Endothelial cell of umbilical vein (primary cell): ENCODE measurements around the gene CFAP46. TPM values are rescaled to one million over a fixed set of nuclear protein-coding genes. Genes with fewer than 3 reads are reported as not detected.

ENCODE experiments used
- BruUV-seq: library from RNA; stranded (reverse); fragments of 400-500 nt; replicated peaks from 2 replicates; lab custom pipeline; 2021; lab: Mats Ljungman, UMichigan
- CTCF ChIA-PET: fragments of 300-600, 350-600 bp; sonication (Branson Sonifier 250); formaldehyde crosslinking; loops from one replicate; lab custom pipeline; 2021; ENCODE audit warnings: antibody characterized with exemption, inconsistent platforms; lab: Charles Lee
- POLR2A ChIA-PET: fragments of 300-600, 350-600 bp; sonication (Branson Sonifier 250); formaldehyde crosslinking; loops from one replicate; lab custom pipeline; 2021; ENCODE audit warnings: antibody characterized with exemption, inconsistent platforms; lab: Charles Lee
- DNase-seq: peaks from one replicate; pipeline ENCODE4 v3.0.0-alpha.2; 2011; ENCODE audit warnings: low read depth, low spot score
- FAIRE-seq: peaks from 2 replicates; lab custom pipeline; 2011; peaks lifted over from hg19 to GRCh38; lab: Jason Lieb, UNC
- H2AFZ ChIP-seq: 2 replicates; pipeline ENCODE4 v1.6.0; 2012; ENCODE audit warnings: low read depth, low read length, control low read depth, inconsistent platforms
- H3K27ac ChIP-seq: 2 replicates; pipeline ENCODE4 v1.5.1; 2011; ENCODE audit warnings: low read depth, mild to moderate bottlenecking, control low read depth, low read length, moderate library complexity; ENCODE audit not compliant: insufficient read depth
- H3K27me3 ChIP-seq, 2 experiments: 2 replicates each; pipeline versions ENCODE4 v1.6.0 to v1.6.1; 2011; ENCODE audit warnings: low read length in 2 of 2, mixed read lengths in 1 of 2; ENCODE audit not compliant: control insufficient read depth in 2 of 2, insufficient read depth in 2 of 2
- H3K36me3 ChIP-seq, 2 experiments: 2 replicates in 1 of 2; 3 replicates in 1 of 2; pipeline ENCODE4 v1.5.1; 2011; ENCODE audit warnings: low read length in 2 of 2, mild to moderate bottlenecking in 1 of 2, moderate library complexity in 1 of 2; ENCODE audit not compliant: control insufficient read depth in 2 of 2, insufficient read depth in 2 of 2; ENCODE audit errors: extremely low read depth in 1 of 2
- H3K4me1 ChIP-seq: 3 replicates; pipeline ENCODE4 v1.5.1; 2011; ENCODE audit warnings: mild to moderate bottlenecking, low read length; ENCODE audit not compliant: control insufficient read depth, insufficient read depth; ENCODE audit errors: extremely low read depth
- H3K4me2 ChIP-seq: 2 replicates; pipeline ENCODE4 v1.6.1; 2011; ENCODE audit warnings: low read length, control low read depth, mixed read lengths; ENCODE audit not compliant: insufficient read depth
- H3K4me3 ChIP-seq, 3 experiments: fragments of 200-600 bp in 1 of 3; sonication (generic), shearing (Covaris generic) in 1 of 3; replicated peaks in 1 of 3; 2 replicates each; pipeline ENCODE4 v1.5.1; 2011 to 2016; ENCODE audit warnings: control low read depth in 3 of 3, low read length in 3 of 3, mild to moderate bottlenecking in 2 of 3, inconsistent platforms in 1 of 3, low read depth in 1 of 3, moderate library complexity in 1 of 3; ENCODE audit not compliant: insufficient read depth in 1 of 3
- H3K79me2 ChIP-seq: 2 replicates; pipeline ENCODE4 v1.6.0; 2012; ENCODE audit warnings: low read length, inconsistent platforms; ENCODE audit not compliant: control insufficient read depth, insufficient read depth
- H3K9ac ChIP-seq: replicated peaks from 2 replicates; pipeline ENCODE3; 2011; ENCODE audit warnings: low read length, control low read depth; ENCODE audit not compliant: insufficient read depth; ENCODE audit errors: extremely low read depth
- H3K9me1 ChIP-seq: replicated peaks from 3 replicates; pipeline ENCODE4 v1.6.0; 2011; ENCODE audit warnings: mild to moderate bottlenecking, low read length; ENCODE audit not compliant: control insufficient read depth, insufficient read depth; ENCODE audit errors: extremely low read depth
- H3K9me3 ChIP-seq: replicated peaks from 2 replicates; pipeline ENCODE4 v1.5.1; 2012; ENCODE audit warnings: low read length, inconsistent platforms; ENCODE audit not compliant: control insufficient read depth, insufficient read depth
- H4K20me1 ChIP-seq: replicated peaks from 2 replicates; pipeline ENCODE3; 2011; ENCODE audit warnings: mild to moderate bottlenecking, low read length; ENCODE audit not compliant: control insufficient read depth, insufficient read depth; ENCODE audit errors: extremely low read depth
- CTCF ChIP-seq, 2 donors: IDR thresholded peaks; 1 replicate in 1 of 2; 2 replicates in 1 of 2; pipeline ENCODE4 v1.5.1; 2011; ENCODE audit warnings: low read length in 2 of 2, mild to moderate bottlenecking in 2 of 2, moderate library complexity in 2 of 2, control low read depth in 1 of 2, inconsistent platforms in 1 of 2, low read depth in 1 of 2; ENCODE audit not compliant: insufficient read depth in 1 of 2; ENCODE audit errors: extremely low read depth in 1 of 2
- EZH2 ChIP-seq: IDR thresholded peaks from 2 replicates; pipeline ENCODE4 v1.6.1; 2012; ENCODE audit warnings: borderline replicate concordance, low read depth, mild to moderate bottlenecking, moderate library complexity, low read length, inconsistent platforms; ENCODE audit not compliant: severe bottlenecking
- FOS ChIP-seq: IDR thresholded peaks from 2 replicates; pipeline ENCODE4 v1.6.1; 2011; ENCODE audit warnings: mild to moderate bottlenecking, low read length, moderate library complexity, borderline replicate concordance; ENCODE audit not compliant: insufficient read depth
- GATA2 ChIP-seq: IDR thresholded peaks from 2 replicates; pipeline ENCODE4 v1.7.0; 2011; ENCODE audit warnings: low read depth, mild to moderate bottlenecking, moderate library complexity, mixed read lengths, low read length; ENCODE audit not compliant: insufficient read length, insufficient read depth
- JUN ChIP-seq: IDR thresholded peaks from 2 replicates; pipeline ENCODE4 v1.6.1; 2011; ENCODE audit warnings: borderline replicate concordance, low read depth; ENCODE audit not compliant: insufficient read length, insufficient read depth
- MAX ChIP-seq: IDR thresholded peaks from 2 replicates; pipeline ENCODE4 v1.6.1; 2011; ENCODE audit not compliant: insufficient read depth, insufficient read length
- MYC ChIP-seq: IDR thresholded peaks from one replicate; pipeline ENCODE4 v1.6.1; 2011; ENCODE audit warnings: mild to moderate bottlenecking, low read depth, low read length
- POLR2A ChIP-seq: IDR thresholded peaks from 2 replicates; pipeline ENCODE4 v1.6.1; 2012; ENCODE audit warnings: low read depth, mild to moderate bottlenecking, control low read depth, low read length
- POLR2AphosphoS5 ChIP-seq: IDR thresholded peaks from 2 replicates; pipeline ENCODE4 v1.6.1; 2012; ENCODE audit warnings: low read depth, mild to moderate bottlenecking, control low read depth, low read length, moderate library complexity; ENCODE audit not compliant: insufficient read depth
- dilution Hi-C: fragments of 300-500 bp; cut with MboI; formaldehyde crosslinking; loops from one replicate; pipeline ENCODE4 v1.15.0; 2019; ENCODE audit warnings: low sequenced_read_pairs; ENCODE audit not compliant: extremely low pct_ligation_motif_present
- intact Hi-C: fragments of 100-400 bp; cut with micrococcal nuclease; formaldehyde crosslinking; loops from one replicate; pipeline ENCODE4 v1.10.0; 2022
- polyA plus RNA-seq, 4 experiments: library from polyadenylated mRNA; depleted of rRNA in 3 of 4; stranded (reverse) in 3 of 4; unstranded in 1 of 4; fragments of >200 nt; gene quantifications; 2 replicates each; pipeline versions ENCODE4 v1.2.1 to v1.2.3, GENCODE V29; 2011 to 2012; ENCODE audit warnings: missing spikeins in 1 of 4
- total RNA-seq: library from RNA; stranded (reverse); gene quantifications from 2 replicates; pipeline ENCODE4 v1.2.3, GENCODE V29; 2021

The CFAP46 gene
- total and polyA plus RNA-seq, 2 donors (not counting 3 experiments of a cell fraction or from before 2014, with no cell fraction given): 0.75 to 0.98 TPM

GRCh38 chr10:132984801-132985545 lies 42.6 kb upstream of the CFAP46 start:
- H3K9me1 ChIP-seq: no peaks in the 10 kb centered on the region
- H3K4me2 ChIP-seq: no peak overlapping the region
- ChIA-PET POLR2A (no interaction called here), CTCF (no interaction called here)
- DNase-seq (no peak), FAIRE-seq (no peak)
- TF ChIP-seq GATA2 (no peak), FOS (no peak), MAX (no peak), POLR2AphosphoS5 (no peak), MYC (no peak), JUN (no peak), EZH2 (no peak), CTCF (IDR thresholded peaks at IDR 0.05; ENCODE audit: extremely low read depth in 1 of 2, insufficient read depth in 1 of 2, low read depth in 1 of 2, low read length in 2 of 2) (no peak), POLR2A (no peak)
- H2AFZ ChIP-seq: no peak overlapping the region
- H3K4me3 ChIP-seq: no peak overlapping the region
- intact Hi-C loops (no loop called here), dilution Hi-C loops (no loop called here)
- H3K9me3 ChIP-seq: no peaks in the 10 kb centered on the region
- no peaks in the 10 kb centered on the region for H3K27me3 ChIP-seq
- H3K79me2 ChIP-seq: no peaks in the 10 kb centered on the region
- H3K36me3 ChIP-seq: no peaks in the 10 kb centered on the region
- H3K9ac ChIP-seq: no peak overlapping the region
- H3K27ac ChIP-seq: no peak overlapping the region
- H3K4me1 ChIP-seq: no peaks in the 10 kb centered on the region
- BruUV-seq: no TSS peak
- H4K20me1 ChIP-seq: no peaks in the 10 kb centered on the region
